Right atrium auricular region (tissue), 2 donors: ENCODE results near the gene NID2. TPM values are rescaled to one million over a fixed set of nuclear protein-coding genes. Genes with fewer than 3 reads are reported as not detected.

ENCODE experiments used
- DNase-seq: peaks from one replicate; pipeline ENCODE4 v3.0.0-alpha.2; 2019; ENCODE audit warnings: low spot score
- H3K27ac ChIP-seq, 2 donors: fragments of 200-600 bp; sonication (generic); 1 replicate in 1 of 2; 2 replicates in 1 of 2; pipeline ENCODE4 v1.5.1; 2016 to 2019
- H3K27me3 ChIP-seq, 2 donors: fragments of 200-600 bp; sonication (generic); one replicate each; pipeline versions ENCODE4 v1.5.1 to v1.6.0; 2017 to 2019
- H3K36me3 ChIP-seq: fragments of 200-600 bp; sonication (generic); one replicate; pipeline ENCODE4 v1.5.1; 2016
- H3K4me1 ChIP-seq, 2 donors: fragments of 200-600 bp; sonication (generic); one replicate each; pipeline versions ENCODE4 v1.5.1 to v1.6.0; 2017 to 2019
- H3K4me3 ChIP-seq, 2 donors: fragments of 200-600 bp; sonication (generic); 1 replicate in 1 of 2; 2 replicates in 1 of 2; pipeline ENCODE4 v1.5.1; 2017 to 2019; ENCODE audit warnings: mild to moderate bottlenecking in 1 of 2, moderate library complexity in 1 of 2
- H3K9me3 ChIP-seq, 2 donors: fragments of 200-600 bp; sonication (generic); one replicate each; pipeline ENCODE4 v1.5.1; 2019
- total RNA-seq, 2 donors: library from RNA; depleted of rRNA; stranded (reverse); fragments of >200 nt; gene quantifications; one replicate each; pipeline ENCODE4 v1.1.0, GENCODE V29; 2016
- TF ChIP-seq, protein P1 (sequence below), 2 donors: fragments of 200-600 bp; sonication (generic); IDR thresholded peaks; one replicate each; pipeline ENCODE4 v1.5.1; 2019; ENCODE audit warnings: antibody characterized with exemption in 2 of 2

The NID2 gene
- total RNA-seq, 2 donors from 2014 or later: 23.0 to 41.2 TPM

DNA sequence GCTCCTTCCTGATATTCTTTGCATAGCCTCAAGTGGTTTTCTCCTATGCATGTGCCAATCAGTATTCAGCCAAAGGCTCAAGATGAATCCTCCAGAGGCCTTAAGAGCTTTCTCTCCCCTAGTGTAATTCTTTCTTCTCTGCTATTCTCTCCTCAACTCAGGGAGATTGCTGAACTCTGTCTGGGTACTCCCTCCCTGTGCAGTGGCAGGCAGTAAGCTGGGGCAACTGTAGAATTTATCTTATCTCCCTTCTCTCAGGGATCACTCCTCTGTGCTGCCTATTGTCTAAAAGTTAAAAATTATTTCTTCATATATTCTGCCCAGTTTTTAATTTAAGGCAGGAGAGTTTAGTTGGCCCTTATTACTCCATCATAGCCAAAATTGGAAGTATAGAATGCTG is 108.0 kb downstream of the NID2 start:
- Histone ChIP-seq H3K27me3 (no peaks in the 10 kb centered on the region), H3K27ac (no peak overlapping the region), H3K4me3 (no peak overlapping the region), H3K36me3 (no peaks in the 10 kb centered on the region), H3K4me1 (no peaks in the 10 kb centered on the region), H3K9me3 (peaks cover 0 to 29% of the 10 kb centered on the region in 2 donors)
- TF ChIP-seq, protein P1, sequence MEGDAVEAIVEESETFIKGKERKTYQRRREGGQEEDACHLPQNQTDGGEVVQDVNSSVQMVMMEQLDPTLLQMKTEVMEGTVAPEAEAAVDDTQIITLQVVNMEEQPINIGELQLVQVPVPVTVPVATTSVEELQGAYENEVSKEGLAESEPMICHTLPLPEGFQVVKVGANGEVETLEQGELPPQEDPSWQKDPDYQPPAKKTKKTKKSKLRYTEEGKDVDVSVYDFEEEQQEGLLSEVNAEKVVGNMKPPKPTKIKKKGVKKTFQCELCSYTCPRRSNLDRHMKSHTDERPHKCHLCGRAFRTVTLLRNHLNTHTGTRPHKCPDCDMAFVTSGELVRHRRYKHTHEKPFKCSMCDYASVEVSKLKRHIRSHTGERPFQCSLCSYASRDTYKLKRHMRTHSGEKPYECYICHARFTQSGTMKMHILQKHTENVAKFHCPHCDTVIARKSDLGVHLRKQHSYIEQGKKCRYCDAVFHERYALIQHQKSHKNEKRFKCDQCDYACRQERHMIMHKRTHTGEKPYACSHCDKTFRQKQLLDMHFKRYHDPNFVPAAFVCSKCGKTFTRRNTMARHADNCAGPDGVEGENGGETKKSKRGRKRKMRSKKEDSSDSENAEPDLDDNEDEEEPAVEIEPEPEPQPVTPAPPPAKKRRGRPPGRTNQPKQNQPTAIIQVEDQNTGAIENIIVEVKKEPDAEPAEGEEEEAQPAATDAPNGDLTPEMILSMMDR (IDR thresholded peaks at IDR 0.05): no peak
- DNase-seq: no peak

DNA sequence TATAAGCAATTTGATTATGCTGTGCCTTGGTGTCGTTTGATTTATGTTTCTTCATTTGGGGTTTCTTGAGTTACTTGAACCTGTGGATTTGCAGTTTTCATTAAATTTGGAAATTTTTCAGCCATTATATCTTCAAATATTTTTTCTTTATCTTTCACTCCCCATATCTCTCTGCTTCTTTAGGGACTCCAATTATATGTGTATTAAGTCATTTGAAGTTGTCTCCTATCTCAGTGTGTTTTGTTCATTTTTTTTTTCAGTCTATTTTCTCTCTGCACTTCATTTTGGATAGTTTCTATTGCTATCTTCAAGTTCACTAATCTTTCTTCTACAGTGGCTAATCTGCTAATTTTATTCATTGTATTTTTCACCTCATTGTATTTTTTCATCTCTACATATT is 108.9 kb downstream of the NID2 start:
- Histone ChIP-seq H3K27ac (no peak overlapping the region), H3K9me3 (peaks cover 0 to 29% of the 10 kb centered on the region in 2 donors), H3K27me3 (no peaks in the 10 kb centered on the region), H3K36me3 (no peaks in the 10 kb centered on the region), H3K4me1 (no peaks in the 10 kb centered on the region), H3K4me3 (no peak overlapping the region)
- DNase-seq: no peak
- TF ChIP-seq, protein P1 (IDR thresholded peaks at IDR 0.05): no peak

DNA sequence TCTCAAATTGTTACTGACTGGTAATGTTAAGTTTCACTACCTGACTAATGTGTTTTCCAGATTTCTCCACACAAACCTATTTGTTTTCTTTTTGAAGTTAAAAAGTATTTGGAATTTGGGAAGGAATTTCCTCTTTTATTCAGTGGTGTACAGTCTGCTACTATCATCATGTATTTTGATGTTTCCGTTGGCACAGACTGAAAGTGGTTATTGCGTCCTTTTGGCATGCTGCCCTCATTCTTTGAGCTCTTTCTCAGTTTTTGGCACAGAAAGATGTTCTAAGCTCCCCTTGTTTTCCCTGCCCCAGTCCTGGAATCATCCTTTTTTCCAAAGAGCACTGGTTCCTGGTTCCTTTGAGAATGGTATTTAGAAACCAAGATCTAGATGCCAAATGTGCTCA is 110.9 kb downstream of the NID2 start:
- no peaks in the 10 kb centered on the region for H3K4me1 ChIP-seq
- H3K36me3 ChIP-seq: no peaks in the 10 kb centered on the region
- DNase-seq: no peak
- peaks cover 0 to 29% of the 10 kb centered on the region in 2 donors for H3K9me3 ChIP-seq
- no peaks in the 10 kb centered on the region for H3K27me3 ChIP-seq
- H3K4me3 ChIP-seq: no peak overlapping the region
- TF ChIP-seq, protein P1 (IDR thresholded peaks at IDR 0.05): no peak
- no peak overlapping the region for H3K27ac ChIP-seq

Other genes starting within 250 kb of the NID2 start
- 1 to 10 TPM; 5.9 to 6.3 TPM for gene GNG2, start 208.4 kb downstream of the NID2 start, total RNA-seq
- 10 to 100 TPM; 75.4 to 80.7 TPM for gene RTRAF, start 79.5 kb downstream of the NID2 start, total RNA-seq
- gene PTGDR, start 198.6 kb upstream of the NID2 start, total RNA-seq: under 1 TPM; 0.28 to 0.89 TPM
- 1 to 10 TPM in 1 of 2 donors, under 1 TPM in 1; 0.44 to 1.5 TPM for gene PTGER2, start 245.3 kb upstream of the NID2 start, total RNA-seq